C4-2B (cell line): ENCODE measurements around the gene ANXA9.

Experiments used
- CTCF ChIP-seq: fragments of 450-650 bp; conservative IDR thresholded peaks from 2 replicates; pipeline ENCODE4 v1.5.1; 2017; ENCODE audit warnings: mild to moderate bottlenecking
- ZFX ChIP-seq: fragments of 450-650 bp; IDR thresholded peaks from 2 replicates; pipeline ENCODE4 v1.6.1; 2017

- TF ChIP-seq CTCF = no peak
- TF ChIP-seq ZFX = no peak
Observed at GRCh38 chr1:150987924-150988323, 5.8 kb downstream of the ANXA9 start.
